GM10847 (cell line): ENCODE data around the gene EWSR1.

Experiments used
- POLR2A ChIP-seq: IDR thresholded peaks from 2 replicates; pipeline ENCODE4 v1.6.1; 2011; ENCODE audit not compliant: insufficient read length; ENCODE audit errors: extremely low read depth

The EWSR1 gene

GRCh38 chr22:29260601-29261315 lies 7.3 kb upstream of the EWSR1 start:
- no peak for TF ChIP-seq POLR2A

- TF ChIP-seq POLR2A = no peak
Observed at GRCh38 chr22:29263791-29264276, 4.2 kb upstream of the EWSR1 start.

DNA sequence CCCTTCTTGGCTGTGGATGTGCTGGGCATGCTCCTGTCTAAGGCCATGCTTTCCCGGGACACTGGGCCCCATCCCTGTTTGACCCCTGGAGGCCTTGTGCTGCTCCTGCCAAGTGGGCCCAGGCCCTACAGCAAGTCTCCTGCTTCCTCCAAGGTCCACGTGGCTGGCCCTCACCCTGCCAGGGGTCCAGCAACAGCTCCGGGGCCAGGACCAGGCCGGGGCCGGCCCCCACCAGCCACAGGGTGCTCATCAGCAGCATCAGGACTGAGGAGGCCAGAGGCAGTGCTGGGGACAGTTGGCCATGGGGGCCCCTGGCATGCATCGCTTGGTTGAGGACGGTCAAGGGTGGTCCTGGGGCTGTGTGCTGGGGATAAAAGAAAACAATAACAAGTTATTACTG lies 2.8 kb upstream of the EWSR1 start:
- TF ChIP-seq POLR2A = no peak

DNA sequence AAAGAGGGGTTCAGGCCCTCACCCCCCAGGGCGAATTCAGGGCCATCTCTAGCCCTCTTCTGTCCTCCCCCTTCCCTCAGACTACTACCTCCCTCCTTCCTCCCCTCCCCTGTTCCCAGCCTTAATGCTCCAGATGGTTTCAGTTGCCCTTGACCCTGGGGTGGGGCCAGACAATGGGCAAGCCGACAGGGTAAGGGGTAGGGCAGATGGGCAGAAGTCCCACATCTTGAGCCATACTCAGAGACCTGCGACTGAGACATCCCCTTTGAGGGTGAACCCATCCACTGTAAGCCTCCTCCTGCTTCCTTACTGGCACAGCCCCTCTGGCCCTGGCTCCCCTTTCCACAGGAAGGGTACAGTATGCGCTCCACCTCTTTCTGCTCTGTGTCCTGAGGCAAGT lies 2.1 kb upstream of the EWSR1 start:
- TF ChIP-seq POLR2A = no peak

GRCh38 chr22:29266564-29267461 lies 1.3 kb upstream of the EWSR1 start:
- no peak for TF ChIP-seq POLR2A

- no peak for TF ChIP-seq POLR2A
Observed at GRCh38 chr22:29267462-29267857, 608 bp upstream of the EWSR1 start.

- no peak for TF ChIP-seq POLR2A
Observed at GRCh38 chr22:29268511-29269229, 602 bp downstream of the EWSR1 start.

DNA sequence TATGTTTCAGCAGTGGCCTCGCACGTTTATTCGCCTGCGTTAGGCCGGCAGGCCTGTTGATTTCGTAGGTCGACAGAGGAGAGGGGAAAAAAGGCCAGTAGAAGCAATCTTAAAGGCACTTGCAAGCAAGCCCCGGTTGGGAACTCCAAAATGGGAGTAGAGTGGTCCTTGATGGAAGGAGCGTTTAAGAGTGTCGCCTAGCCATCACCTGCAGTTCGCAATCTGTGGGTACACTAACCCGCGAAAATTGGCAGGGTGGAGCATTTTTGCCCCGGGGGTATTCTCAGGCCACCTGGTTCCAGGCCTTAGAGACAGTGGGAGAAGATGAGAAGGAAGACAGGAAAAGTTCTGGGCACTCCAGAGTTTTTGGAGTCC lies 1.1 kb downstream of the EWSR1 start:
- no peak for TF ChIP-seq POLR2A

DNA sequence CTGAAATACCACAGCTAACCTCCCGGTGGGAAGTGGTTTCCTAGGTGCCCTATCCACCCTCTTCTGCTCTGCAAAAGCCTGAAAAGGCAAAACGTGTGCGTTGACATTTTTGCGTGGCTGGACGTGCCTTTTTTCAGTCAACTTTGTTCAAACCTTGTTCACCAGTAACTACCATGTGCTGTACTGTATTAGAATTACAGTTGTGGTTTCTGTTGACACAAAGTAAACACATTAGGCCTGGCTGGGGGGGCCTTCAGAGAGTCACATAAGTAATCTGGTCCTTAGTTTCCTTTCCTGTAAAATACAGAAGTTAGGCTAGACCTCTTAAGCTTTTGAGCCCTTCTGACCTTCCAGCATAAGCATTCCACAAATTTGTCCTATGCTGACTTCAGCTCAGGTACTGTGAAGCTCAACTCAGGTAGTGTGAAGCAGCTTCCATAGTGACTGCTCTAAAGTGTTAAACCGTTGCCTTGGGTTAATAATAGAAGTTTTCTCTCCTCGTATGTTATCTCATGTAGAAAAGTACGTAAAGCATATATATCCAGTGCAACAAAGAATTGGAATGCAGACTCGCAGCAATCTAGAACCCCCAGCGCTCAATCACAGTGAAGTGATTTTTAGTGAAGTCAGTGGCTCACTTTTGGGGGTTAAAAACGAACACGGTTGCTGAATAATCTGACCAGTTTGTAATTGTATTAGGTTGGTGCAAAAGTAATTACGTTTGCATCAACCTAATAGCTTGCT lies 1.8 kb downstream of the EWSR1 start:
- no peak for TF ChIP-seq POLR2A

GRCh38 chr22:29270475-29271271 lies 2.6 kb downstream of the EWSR1 start:
- TF ChIP-seq POLR2A = no peak

DNA sequence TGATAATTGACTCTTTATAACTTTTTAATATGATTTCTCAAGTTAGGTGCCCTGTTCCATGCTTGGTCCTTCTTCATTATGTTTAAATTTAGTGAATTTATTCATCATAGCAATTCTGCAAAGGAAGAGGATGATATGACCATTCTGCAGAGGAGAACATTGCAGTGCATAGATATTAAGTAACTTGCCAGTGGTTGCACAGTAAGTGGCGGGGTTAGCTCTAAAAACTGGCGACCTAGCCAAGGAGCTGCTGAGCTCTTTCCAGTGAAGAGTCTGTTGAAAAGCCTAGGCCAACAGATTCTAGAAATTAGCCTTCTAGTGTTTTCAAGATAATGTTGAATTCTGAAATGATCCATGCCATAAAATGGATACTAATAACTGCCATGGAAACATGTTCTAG lies 4.6 kb downstream of the EWSR1 start:
- TF ChIP-seq POLR2A = no peak

DNA sequence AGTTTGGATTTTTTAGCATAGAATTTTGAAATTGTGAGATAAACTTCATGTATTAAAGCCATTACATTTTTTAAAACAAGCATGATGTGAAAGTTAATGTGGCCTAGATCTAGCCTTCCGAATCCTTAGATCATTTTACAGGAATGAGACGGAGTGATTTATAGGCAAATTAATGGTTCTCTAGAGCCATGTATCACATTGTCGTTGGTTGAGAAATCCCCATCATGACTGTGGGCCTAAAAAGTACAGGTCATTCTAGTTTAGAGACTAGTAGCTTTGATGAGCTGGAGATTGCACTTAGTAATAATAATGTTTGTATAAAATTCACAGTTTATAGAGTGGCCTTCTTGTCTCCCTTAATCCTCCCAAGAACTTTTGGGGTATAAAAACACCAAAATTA lies 7.1 kb downstream of the EWSR1 start:
- no peak for TF ChIP-seq POLR2A

GRCh38 chr22:29275819-29276565 lies 7.9 kb downstream of the EWSR1 start:
- TF ChIP-seq POLR2A = no peak
